Calu3 (cell line): ENCODE measurements around the gene SULT1A3. TPM values are rescaled to one million over a fixed set of nuclear protein-coding genes. Genes with fewer than 3 reads are reported as not detected.
A peak's percentile ranks its signal among the peaks of the same experiment; 100 is the strongest.

Source experiments
- BruUV-seq: library from RNA; stranded (reverse); fragments of 400-500 nt; replicated peaks from 2 replicates; lab custom pipeline; 2021; lab: Mats Ljungman, UMichigan
- CTCF ChIA-PET: fragments of 300-600 bp; sonication (Branson Sonifier 250); formaldehyde crosslinking; loops from one replicate; lab custom pipeline; 2022; ENCODE audit warnings: antibody characterized with exemption; lab: Charles Lee
- DNase-seq: peaks from one replicate; pipeline ENCODE4 v3.0.0; 2022
- H3K27ac Mint-ChIP-seq: one replicate; pipeline ENCODE4 v1.8.0; 2022; ENCODE audit warnings: mixed read lengths; ENCODE audit not compliant: unreplicated experiment
- H3K27me3 Mint-ChIP-seq: one replicate; pipeline ENCODE4 v1.8.0; 2022; ENCODE audit warnings: mixed read lengths; ENCODE audit not compliant: unreplicated experiment
- H3K36me3 Mint-ChIP-seq: one replicate; pipeline ENCODE4 v1.8.0; 2022; ENCODE audit warnings: mild to moderate bottlenecking, moderate library complexity, mixed read lengths; ENCODE audit not compliant: insufficient read depth, unreplicated experiment
- H3K4me1 Mint-ChIP-seq: one replicate; pipeline ENCODE4 v1.8.0; 2022; ENCODE audit warnings: mild to moderate bottlenecking, low read depth, mixed read lengths; ENCODE audit not compliant: unreplicated experiment
- H3K4me3 Mint-ChIP-seq: one replicate; pipeline ENCODE4 v1.8.0; 2022; ENCODE audit warnings: mild to moderate bottlenecking, low read depth, moderate library complexity, mixed read lengths; ENCODE audit not compliant: unreplicated experiment
- H3K9me3 Mint-ChIP-seq: one replicate; pipeline ENCODE4 v1.8.0; 2022; ENCODE audit warnings: low read depth, mixed read lengths; ENCODE audit not compliant: unreplicated experiment
- intact Hi-C: fragments of 100-400 bp; cut with micrococcal nuclease; formaldehyde crosslinking; loops from one replicate; pipeline ENCODE4 v1.10.0; 2022; ENCODE audit not compliant: unreplicated experiment
- total RNA-seq: library from RNA; stranded (reverse); gene quantifications from 2 replicates; pipeline ENCODE4 v1.2.3, GENCODE V29; 2022
- TF ChIP-seq, protein P1 (sequence below): fragments of 200-600 bp; IDR thresholded peaks from one replicate; pipeline ENCODE4 v1.8.0; 2022; ENCODE audit warnings: antibody characterized with exemption; ENCODE audit not compliant: unreplicated experiment

The SULT1A3 gene
- total RNA-seq, 1 experiment from 2014 or later: 39.5 TPM

DNA sequence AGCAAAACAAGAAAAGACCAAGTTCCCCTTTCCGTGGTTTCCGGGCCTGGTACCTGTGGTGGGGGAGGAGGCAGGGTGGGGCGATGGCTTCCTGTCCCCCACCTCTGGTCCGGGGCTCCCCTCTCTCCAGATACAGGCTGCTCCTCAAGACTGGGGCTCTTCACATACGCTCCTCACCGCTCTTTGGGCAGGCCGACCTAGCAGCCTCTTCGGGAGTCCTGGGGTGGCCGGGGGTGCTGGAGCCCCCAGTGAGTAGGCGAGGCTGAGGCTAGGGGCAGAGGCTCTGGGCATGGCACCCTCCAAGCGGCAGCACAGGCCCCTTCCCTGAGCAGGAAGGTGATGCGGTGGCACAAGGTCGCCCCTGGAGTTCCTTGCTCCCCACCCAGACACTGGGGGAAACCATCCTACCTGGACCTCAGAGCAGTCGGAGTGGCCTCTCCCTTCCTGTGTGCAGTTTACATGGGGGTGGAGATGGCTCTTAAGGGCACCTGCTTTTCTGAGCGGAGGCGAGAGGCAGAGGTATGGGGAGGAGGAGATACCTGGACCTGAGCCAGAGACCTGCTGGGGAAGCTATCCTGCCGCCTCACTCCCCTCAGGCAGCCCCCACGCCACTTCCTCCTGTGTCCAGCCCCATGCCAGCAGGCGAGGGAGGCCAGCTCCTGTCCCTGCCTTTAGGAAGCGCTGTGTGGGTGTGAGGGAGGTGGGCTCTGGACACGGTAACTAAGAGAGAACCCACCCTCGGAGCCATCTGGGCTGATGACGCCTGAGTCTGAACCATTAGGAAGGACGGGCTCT is 14.8 kb upstream of the SULT1A3 start:
- Mint-ChIP-seq H3K27ac (peak overlapping the region; percentile 61), H3K27me3 (no peaks in the 10 kb centered on the region), H3K9me3 (no peaks in the 10 kb centered on the region), H3K4me1 (peaks cover 13% of the 10 kb centered on the region), H3K4me3 (peak overlapping the region; percentile 85), H3K36me3 (peaks cover 36% of the 10 kb centered on the region)
- DNase-seq: no peak
- BruUV-seq: no TSS peak
- TF ChIP-seq, protein P1, sequence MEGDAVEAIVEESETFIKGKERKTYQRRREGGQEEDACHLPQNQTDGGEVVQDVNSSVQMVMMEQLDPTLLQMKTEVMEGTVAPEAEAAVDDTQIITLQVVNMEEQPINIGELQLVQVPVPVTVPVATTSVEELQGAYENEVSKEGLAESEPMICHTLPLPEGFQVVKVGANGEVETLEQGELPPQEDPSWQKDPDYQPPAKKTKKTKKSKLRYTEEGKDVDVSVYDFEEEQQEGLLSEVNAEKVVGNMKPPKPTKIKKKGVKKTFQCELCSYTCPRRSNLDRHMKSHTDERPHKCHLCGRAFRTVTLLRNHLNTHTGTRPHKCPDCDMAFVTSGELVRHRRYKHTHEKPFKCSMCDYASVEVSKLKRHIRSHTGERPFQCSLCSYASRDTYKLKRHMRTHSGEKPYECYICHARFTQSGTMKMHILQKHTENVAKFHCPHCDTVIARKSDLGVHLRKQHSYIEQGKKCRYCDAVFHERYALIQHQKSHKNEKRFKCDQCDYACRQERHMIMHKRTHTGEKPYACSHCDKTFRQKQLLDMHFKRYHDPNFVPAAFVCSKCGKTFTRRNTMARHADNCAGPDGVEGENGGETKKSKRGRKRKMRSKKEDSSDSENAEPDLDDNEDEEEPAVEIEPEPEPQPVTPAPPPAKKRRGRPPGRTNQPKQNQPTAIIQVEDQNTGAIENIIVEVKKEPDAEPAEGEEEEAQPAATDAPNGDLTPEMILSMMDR: no peak
- intact Hi-C loops: no loop called here
- CTCF ChIA-PET: no interaction called here

DNA sequence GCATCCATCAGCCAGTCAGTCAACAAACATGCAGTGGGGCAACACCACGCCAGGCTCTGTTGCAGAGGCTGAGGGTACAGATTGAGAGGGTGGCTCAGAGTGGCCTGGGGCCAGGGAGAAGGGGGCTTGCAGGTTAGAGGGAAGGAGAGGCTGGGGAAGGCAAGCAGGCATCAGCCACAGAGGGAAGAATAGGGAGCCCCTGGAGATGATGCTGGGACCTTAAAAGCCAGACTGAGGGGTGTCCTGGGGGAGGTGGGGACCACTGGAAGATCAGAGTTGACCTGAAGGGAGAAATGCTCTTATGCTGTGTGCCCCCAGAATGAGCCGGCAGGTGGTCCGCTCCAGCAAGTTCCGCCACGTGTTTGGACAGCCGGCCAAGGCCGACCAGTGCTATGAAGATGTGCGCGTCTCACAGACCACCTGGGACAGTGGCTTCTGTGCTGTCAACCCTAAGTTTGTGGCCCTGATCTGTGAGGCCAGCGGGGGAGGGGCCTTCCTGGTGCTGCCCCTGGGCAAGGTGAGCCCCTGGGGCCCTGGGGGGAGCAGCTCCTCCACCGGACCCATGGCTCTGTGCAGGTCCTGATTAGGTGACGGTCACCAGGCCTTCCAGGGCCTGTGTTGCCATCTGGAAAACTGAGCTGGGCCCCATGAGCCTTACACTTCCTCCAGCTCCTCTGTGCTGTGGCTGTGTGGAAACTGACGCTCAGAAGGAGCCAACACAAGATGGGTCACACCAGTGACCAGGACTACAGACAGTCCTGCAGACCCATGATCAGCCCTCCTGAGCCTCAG is 14.0 kb upstream of the SULT1A3 start:
- H3K4me3 Mint-ChIP-seq: peak overlapping the region; percentile 85
- CTCF ChIA-PET: no interaction called here
- intact Hi-C loops: no loop called here

DNA sequence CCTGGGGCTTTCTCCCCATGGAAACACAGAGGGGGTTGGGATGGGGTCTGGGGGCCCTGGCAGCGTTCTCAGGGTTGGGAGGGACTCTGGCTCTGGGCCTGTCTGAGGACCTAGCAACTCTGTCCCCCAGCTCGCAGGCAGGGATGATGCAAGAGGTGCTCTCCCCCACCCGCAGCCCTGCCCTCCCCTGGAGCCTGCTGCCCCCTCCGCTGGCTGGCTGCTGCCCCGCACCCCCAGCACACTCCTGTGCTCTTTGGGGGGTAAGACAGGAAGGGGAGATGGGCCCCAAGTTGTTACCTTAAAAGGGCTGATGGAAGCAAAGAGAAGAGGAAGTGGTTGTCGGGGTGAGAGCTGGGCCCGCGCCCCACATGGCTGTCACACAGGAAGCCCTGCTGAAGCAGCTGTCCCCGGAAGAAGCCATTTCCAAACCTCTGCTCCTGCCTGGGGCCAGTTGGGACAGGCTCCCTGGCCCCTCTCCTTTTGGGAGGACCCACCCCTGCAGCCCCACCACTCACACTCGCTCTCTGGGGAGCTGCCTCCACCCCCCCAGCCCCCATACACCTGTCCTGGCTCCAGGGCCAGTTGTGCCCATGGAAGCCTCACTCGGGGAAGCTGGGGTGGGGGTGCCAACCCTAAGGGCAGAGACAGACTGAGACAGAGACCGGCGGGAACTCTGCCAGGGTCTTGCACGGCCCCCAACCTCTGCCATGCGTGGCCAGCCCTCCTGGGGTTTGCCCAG is 13.2 kb upstream of the SULT1A3 start:
- Mint-ChIP-seq H3K27ac (no peak overlapping the region), H3K36me3 (peaks cover 36% of the 10 kb centered on the region), H3K4me1 (peaks cover 13% of the 10 kb centered on the region), H3K4me3 (no peak overlapping the region), H3K27me3 (no peaks in the 10 kb centered on the region), H3K9me3 (no peaks in the 10 kb centered on the region)
- TF ChIP-seq, protein P1: no peak
- no TSS peak for BruUV-seq
- no peak for DNase-seq
- CTCF ChIA-PET: no interaction called here
- intact Hi-C loops: no loop called here

More for the DNA sequence above, 14.0 kb upstream of the SULT1A3 start:
- Mint-ChIP-seq H3K36me3 (peaks cover 36% of the 10 kb centered on the region), H3K4me1 (peaks cover 13% of the 10 kb centered on the region), H3K27me3 (no peaks in the 10 kb centered on the region), H3K9me3 (no peaks in the 10 kb centered on the region), H3K27ac (no peak overlapping the region)
- no TSS peak for BruUV-seq
- no peak for DNase-seq
- TF ChIP-seq, protein P1: no peak

GRCh38 chr16:30186444-30186781 is 12.6 kb upstream of the SULT1A3 start:
- CTCF ChIA-PET: no interaction called here
- H3K27me3 Mint-ChIP-seq: no peaks in the 10 kb centered on the region

More at GRCh38 chr16:30186444-30186781, 12.6 kb upstream of the SULT1A3 start:
- H3K4me1 Mint-ChIP-seq: peaks cover 13% of the 10 kb centered on the region
- H3K4me3 Mint-ChIP-seq: no peak overlapping the region
- H3K27ac Mint-ChIP-seq: no peak overlapping the region
- H3K9me3 Mint-ChIP-seq: no peaks in the 10 kb centered on the region
- intact Hi-C loops: no loop called here
- DNase-seq: no peak
- BruUV-seq: no TSS peak
- TF ChIP-seq, protein P1: no peak
- peaks cover 36% of the 10 kb centered on the region for H3K36me3 Mint-ChIP-seq
